Neuronal stem cell (in vitro differentiated cells): ENCODE measurements around the gene NT5DC2.

ENCODE experiments used
- DNase-seq: peaks from one replicate; pipeline ENCODE4 v3.0.0-alpha.2; 2013; ENCODE audit warnings: low spot score
- H2AFZ ChIP-seq: one replicate; pipeline ENCODE4 v1.6.1; 2013; ENCODE audit warnings: mild to moderate bottlenecking, low read length, inconsistent platforms
- H2AK5ac ChIP-seq: 2 replicates; pipeline ENCODE4 v1.6.1; 2013; ENCODE audit warnings: low read depth, mild to moderate bottlenecking, inconsistent platforms, low read length, moderate library complexity, mixed read lengths
- H2BK120ac ChIP-seq: 2 replicates; pipeline ENCODE4 v1.6.1; 2013; ENCODE audit warnings: low read depth, mild to moderate bottlenecking, inconsistent platforms, low read length, moderate library complexity, mixed read lengths
- H2BK12ac ChIP-seq: one replicate; pipeline ENCODE4 v1.6.1; 2013; ENCODE audit warnings: low read length, inconsistent platforms
- H2BK15ac ChIP-seq: 2 replicates; pipeline ENCODE4 v1.6.1; 2013; ENCODE audit warnings: mild to moderate bottlenecking, low read length, inconsistent platforms, mixed read lengths
- H2BK5ac ChIP-seq: one replicate; pipeline ENCODE4 v1.6.1; 2013; ENCODE audit warnings: inconsistent platforms, mild to moderate bottlenecking, low read length, moderate library complexity
- H3K14ac ChIP-seq: one replicate; pipeline ENCODE4 v1.6.1; 2013; ENCODE audit warnings: low read length, inconsistent platforms
- H3K18ac ChIP-seq: 2 replicates; pipeline ENCODE4 v1.6.1; 2013; ENCODE audit warnings: low read length, inconsistent platforms
- H3K23ac ChIP-seq: 2 replicates; pipeline ENCODE4 v1.6.1; 2013; ENCODE audit warnings: low read depth, mild to moderate bottlenecking, mixed read lengths, low read length, inconsistent platforms; ENCODE audit not compliant: poor library complexity
- H3K27ac ChIP-seq: replicated peaks from 3 replicates; pipeline ENCODE4 v1.5.1; 2013; ENCODE audit warnings: low read length, inconsistent platforms
- H3K27me3 ChIP-seq, 3 experiments: 2 replicates each; pipeline ENCODE4 v1.6.1; 2013; ENCODE audit warnings: low read length in 3 of 3, mild to moderate bottlenecking in 2 of 3, inconsistent platforms in 1 of 3, low read depth in 1 of 3, mixed read lengths in 1 of 3, moderate library complexity in 1 of 3; ENCODE audit not compliant: control insufficient read depth in 3 of 3, insufficient read depth in 3 of 3
- H3K36me3 ChIP-seq, 2 donors: replicated peaks in 1 of 2; 2 replicates each; pipeline ENCODE4 v1.6.1; 2013; ENCODE audit warnings: low read length in 2 of 2; ENCODE audit not compliant: control insufficient read depth in 2 of 2, insufficient read depth in 2 of 2
- H3K4ac ChIP-seq: 2 replicates; pipeline ENCODE4 v1.6.1; 2013; ENCODE audit warnings: inconsistent platforms, mild to moderate bottlenecking, low read length, moderate library complexity
- H3K4me1 ChIP-seq, 2 donors: 1 replicate in 1 of 2; 2 replicates in 1 of 2; pipeline ENCODE4 v1.6.1; 2013; ENCODE audit warnings: low read length in 2 of 2, low read depth in 1 of 2; ENCODE audit not compliant: control insufficient read depth in 2 of 2, insufficient read depth in 1 of 2
- H3K4me2 ChIP-seq: one replicate; pipeline ENCODE4 v1.6.1; 2013; ENCODE audit warnings: mild to moderate bottlenecking, low read length, inconsistent platforms; ENCODE audit not compliant: insufficient read depth, poor library complexity, severe bottlenecking
- H3K4me3 ChIP-seq, 2 donors: 2 replicates each; pipeline ENCODE4 v1.5.1; 2013; ENCODE audit warnings: low read length in 2 of 2, mild to moderate bottlenecking in 2 of 2, inconsistent platforms in 1 of 2, moderate library complexity in 1 of 2
- H3K79me1 ChIP-seq: one replicate; pipeline ENCODE4 v1.6.1; 2013; ENCODE audit warnings: low read depth, mild to moderate bottlenecking, inconsistent platforms, low read length, moderate library complexity
- H3K9ac ChIP-seq: one replicate; pipeline ENCODE4 v1.6.1; 2013; ENCODE audit warnings: mild to moderate bottlenecking, low read depth, low read length, inconsistent platforms; ENCODE audit not compliant: poor library complexity
- H3K9me3 ChIP-seq, 2 donors: replicated peaks in 1 of 2; 2 replicates each; pipeline versions ENCODE3 to v1.6.1; 2013; ENCODE audit warnings: low read length in 2 of 2, mild to moderate bottlenecking in 2 of 2, inconsistent platforms in 1 of 2, low read depth in 1 of 2, mixed read lengths in 1 of 2, moderate library complexity in 1 of 2; ENCODE audit not compliant: control insufficient read depth in 2 of 2, insufficient read depth in 1 of 2
- H4K8ac ChIP-seq: one replicate; pipeline ENCODE4 v1.6.1; 2013; ENCODE audit warnings: low read depth, mild to moderate bottlenecking, inconsistent platforms, low read length, moderate library complexity
- H4K91ac ChIP-seq: one replicate; pipeline ENCODE4 v1.6.1; 2013; ENCODE audit warnings: low read length, low read depth, mild to moderate bottlenecking, inconsistent platforms; ENCODE audit not compliant: poor library complexity
- WGBS, 2 donors: extraction: QIAGEN DNeasy Blood & Tissue Kit; methylation state at CpG; one replicate each; pipeline ENCODE4 v1.1.7; 2013; ENCODE audit warnings: missing lambda C conversion rate in 2 of 2, mixed read lengths in 1 of 2; ENCODE audit not compliant: insufficient read length in 2 of 2, insufficient replicate concordance in 1 of 2; ENCODE audit errors: extremely low coverage in 2 of 2; 5-methylcytosine and 5-hydroxymethylcytosine counted together

Gene NT5DC2

GRCh38 chr3:52495777-52496602 is 37.7 kb downstream of the NT5DC2 start:
- H3K36me3 ChIP-seq: peaks cover 17 to 27% of the 10 kb centered on the region in 2 donors
- peak overlapping the region; percentile 8 for H3K4ac ChIP-seq
- no peak overlapping the region for H3K4me3 ChIP-seq
- no peak for DNase-seq
- H3K14ac ChIP-seq: peak overlapping the region; percentile 63
- H4K91ac ChIP-seq: no peak overlapping the region
- no peak overlapping the region for H3K27ac ChIP-seq
- H3K4me2 ChIP-seq: no peak overlapping the region
- peak overlapping the region; percentile 58 for H3K23ac ChIP-seq
- H2AK5ac ChIP-seq: peak overlapping the region; percentile 89
- H2AFZ ChIP-seq: peak overlapping the region; percentile 24
- peak overlapping the region; percentile 76 for H3K9ac ChIP-seq
- peaks cover 0 to 7% of the 10 kb centered on the region in 2 donors for H3K4me1 ChIP-seq
- H3K27me3 ChIP-seq: peaks cover 0 to 5% (median 0%) of the 10 kb centered on the region in 3 experiments
- no peaks in the 10 kb centered on the region for H3K9me3 ChIP-seq
- no peak overlapping the region for H2BK120ac ChIP-seq
- WGBS, 2 donors: no CpG with 5 or more reads among the region's 16 CpGs
- H2BK15ac ChIP-seq: peak overlapping the region; percentile 22
- H4K8ac ChIP-seq: no peak overlapping the region
- peak overlapping the region; percentile 84 for H2BK5ac ChIP-seq
- H3K18ac ChIP-seq: peak overlapping the region; percentile 60
- H3K79me1 ChIP-seq: no peaks in the 10 kb centered on the region
- H2BK12ac ChIP-seq: no peak overlapping the region

DNA sequence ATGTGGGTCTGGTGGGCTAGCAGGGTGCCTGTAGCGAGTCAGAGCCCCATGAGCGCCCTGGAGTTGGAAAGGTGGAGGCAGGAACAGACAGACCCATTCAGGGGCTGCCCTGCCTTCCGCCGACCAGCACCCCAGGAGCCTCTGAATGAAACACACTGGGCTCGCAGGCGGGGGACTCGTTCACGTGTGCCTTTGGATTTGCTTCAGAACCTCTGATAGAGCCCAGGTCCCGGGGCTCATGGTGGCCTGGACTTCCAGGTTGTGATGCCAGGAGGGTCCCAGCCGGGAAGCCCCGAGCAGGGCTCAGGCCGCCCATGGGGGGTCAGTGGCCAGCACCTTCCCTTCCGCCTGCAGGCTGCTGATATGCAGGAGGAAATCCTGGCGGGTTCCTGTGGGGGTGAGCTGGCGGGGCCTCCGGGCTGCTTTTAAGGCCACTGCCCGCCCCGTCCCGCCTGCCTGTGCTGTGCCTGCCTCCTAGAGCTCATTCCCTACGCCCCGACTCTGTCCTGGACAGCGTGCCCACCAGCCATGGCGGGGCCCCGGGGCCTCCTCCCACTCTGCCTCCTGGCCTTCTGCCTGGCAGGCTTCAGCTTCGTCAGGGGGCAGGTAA is 38.7 kb downstream of the NT5DC2 start, which contains the start of gene STAB1:
TSS of gene STAB1 (plus strand) at position 453 of the 610 bp plus-strand sequence. CDS start at position 529, 76 bp downstream.
- Histone ChIP-seq H3K4me1 (peaks cover 0 to 7% of the 10 kb centered on the region in 2 donors), H3K27ac (no peak within 1 kb of the TSS), H3K14ac (peak within 1 kb of the TSS; percentile 63), H4K91ac (no peak within 1 kb of the TSS), H3K23ac (peak within 1 kb of the TSS; percentile 58), H3K18ac (peak within 1 kb of the TSS; percentile 73), H3K4ac (peak within 1 kb of the TSS; percentile 8), H3K36me3 (peaks cover 26 to 37% of the 10 kb centered on the region in 2 donors), H2BK5ac (peak within 1 kb of the TSS; percentile 84), H2BK120ac (no peak within 1 kb of the TSS), H2AFZ (peak within 1 kb of the TSS; percentile 24), H3K4me3 (no peak within 1 kb of the TSS), H2BK12ac (no peak within 1 kb of the TSS), H4K8ac (no peak within 1 kb of the TSS), H3K79me1 (no peaks in the 10 kb centered on the region), H3K9ac (peak within 1 kb of the TSS; percentile 76), H2BK15ac (peak within 1 kb of the TSS; percentile 22), H3K4me2 (no peak within 1 kb of the TSS), H2AK5ac (peak within 1 kb of the TSS; percentile 89), H3K9me3 (no peaks in the 10 kb centered on the region), H3K27me3 (peaks cover 0 to 5% (median 0%) of the 10 kb centered on the region in 3 experiments)
- DNase-seq: no peak
- WGBS, 2 donors: no CpG with 5 or more reads among the region's 25 CpGs

DNA sequence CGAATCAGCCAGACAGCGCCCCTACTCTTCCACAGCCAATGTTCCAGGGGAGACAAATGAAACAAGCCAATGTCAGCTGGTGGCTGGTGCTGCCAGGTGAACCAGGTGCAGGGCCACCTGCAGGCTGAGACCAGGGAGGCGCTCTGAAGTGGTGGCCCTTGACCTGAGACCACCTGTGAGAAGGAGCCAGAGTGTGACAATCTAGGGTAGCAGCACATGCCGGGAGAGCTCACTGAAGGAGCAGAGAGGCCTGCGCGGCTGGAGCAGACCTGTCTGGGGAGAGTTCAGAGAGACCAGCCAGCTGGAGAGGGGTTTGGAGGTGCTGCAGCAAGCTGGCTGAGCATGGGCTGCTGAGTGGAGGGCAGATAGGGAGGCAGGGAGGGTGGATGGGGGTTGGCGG is 39.2 kb downstream of the NT5DC2 start:
- H2BK120ac ChIP-seq: no peak overlapping the region
- no CpG with 5 or more reads among the region's 7 CpGs for WGBS, 2 donors
- H3K14ac ChIP-seq: peak overlapping the region; percentile 11
- DNase-seq: no peak
- no peak overlapping the region for H2BK15ac ChIP-seq
- peak overlapping the region; percentile 55 for H3K9ac ChIP-seq
- H2AK5ac ChIP-seq: peak overlapping the region; percentile 0
- no peak overlapping the region for H3K4me3 ChIP-seq
- no peak overlapping the region for H3K27ac ChIP-seq
- no peak overlapping the region for H3K4ac ChIP-seq
- peaks cover 0 to 5% (median 0%) of the 10 kb centered on the region in 3 experiments for H3K27me3 ChIP-seq
- no peak overlapping the region for H2BK12ac ChIP-seq
- H3K9me3 ChIP-seq: no peaks in the 10 kb centered on the region
- no peak overlapping the region for H4K91ac ChIP-seq
- no peak overlapping the region for H4K8ac ChIP-seq
- H3K36me3 ChIP-seq: peaks cover 32 to 43% of the 10 kb centered on the region in 2 donors
- H2BK5ac ChIP-seq: peak overlapping the region; percentile 84
- H2AFZ ChIP-seq: no peak overlapping the region
- H3K23ac ChIP-seq: no peak overlapping the region
- no peaks in the 10 kb centered on the region for H3K79me1 ChIP-seq
- H3K4me2 ChIP-seq: no peak overlapping the region
- peaks cover 0 to 7% of the 10 kb centered on the region in 2 donors for H3K4me1 ChIP-seq
- H3K18ac ChIP-seq: peak overlapping the region; percentile 1
